Stimulated activated CD4-positive, alpha-beta T cell treated with anti-CD3 and anti-CD28 coated beads, Interleukin-4, amount 100 ng/mL, for 4 hours (primary cell): Measurements from ENCODE around the gene COCH.
"Not testable (repeated sequence)": the region's sequence is repeated elsewhere in the genome, so short reads cannot be mapped to it uniquely, and the experiment has no call there.

Source experiments
- DNase-seq, 2 experiments: peaks; one replicate each; pipeline ENCODE4 v3.0.0-alpha.2; 2020

Gene COCH

GRCh38 chr14:30876692-30877091, 2.3 kb downstream of the COCH start:
- no peak for DNase-seq

GRCh38 chr14:30882431-30882830, 8.1 kb downstream of the COCH start:
- no peak for DNase-seq

GRCh38 chr14:30883508-30884294, 9.3 kb downstream of the COCH start:
- no peak for DNase-seq

- no peak for DNase-seq
These were observed 10.5 kb downstream of the COCH start for GRCh38 chr14:30884901-30885300.

- DNase-seq: no peak
These were observed 11.7 kb downstream of the COCH start for GRCh38 chr14:30885840-30886740.

- no peak for DNase-seq
These were observed 14.3 kb downstream of the COCH start for GRCh38 chr14:30888480-30889243.

- DNase-seq: no peak
These were observed 14.9 kb downstream of the COCH start for GRCh38 chr14:30889244-30889594.

GRCh38 chr14:30893819-30894218, 19.5 kb downstream of the COCH start:
- no peak for DNase-seq

- DNase-seq: no peak
These were observed 20.7 kb downstream of the COCH start for GRCh38 chr14:30894923-30895515.

- no peak for DNase-seq
These were observed 22.1 kb downstream of the COCH start for GRCh38 chr14:30896435-30896834.

- DNase-seq: not testable (repeated sequence)
These were observed 22.8 kb downstream of the COCH start for GRCh38 chr14:30897121-30897520.

GRCh38 chr14:30903285-30904124, 29.1 kb downstream of the COCH start:
- DNase-seq: no peak

GRCh38 chr14:30906752-30907658, 32.6 kb downstream of the COCH start:
- DNase-seq: no peak

GRCh38 chr14:30907659-30908057, 33.3 kb downstream of the COCH start:
- no peak for DNase-seq

- no peak for DNase-seq
These were observed 34.5 kb downstream of the COCH start for GRCh38 chr14:30908826-30909225.

- no peak for DNase-seq
These were observed 40.5 kb downstream of the COCH start for GRCh38 chr14:30914812-30915211.

GRCh38 chr14:30915596-30915995, 41.2 kb downstream of the COCH start:
- no peak for DNase-seq

GRCh38 chr14:30921305-30921704, 46.9 kb downstream of the COCH start:
- DNase-seq: no peak

GRCh38 chr14:30921788-30922187, 47.4 kb downstream of the COCH start:
- no peak for DNase-seq

- DNase-seq: no peak
These were observed 50.9 kb downstream of the COCH start for GRCh38 chr14:30925254-30925653.

GRCh38 chr14:30928462-30928861, 54.1 kb downstream of the COCH start:
- DNase-seq: no peak
